SKM-1 (cell line): ENCODE data around the gene CGB3.
"Not testable (repeated sequence)": the region's sequence is repeated elsewhere in the genome, so short reads cannot be mapped to it uniquely, and the experiment has no call there.

Experiments
- DNase-seq: peaks from one replicate; lab custom pipeline; 2025; ENCODE audit not compliant: unreplicated experiment; lab: John Stamatoyannopoulos, UW

Gene CGB3

GRCh38 chr19:49024233-49024632 is at the start of gene CGB3:
CGB3 (minus strand) TSS chr19:49024333; CDS start chr19:49023971, 362 bp downstream.
- not testable (repeated sequence) for DNase-seq

- no peak for DNase-seq
Measured at GRCh38 chr19:49071860-49072547, 47.9 kb upstream of the CGB3 start.

- DNase-seq, result no peak
Measured at GRCh38 chr19:49070416-49070815, 46.3 kb upstream of the CGB3 start.

- DNase-seq, result no peak
Measured at GRCh38 chr19:49069026-49069425, 44.9 kb upstream of the CGB3 start.

GRCh38 chr19:49067554-49067953 is 43.4 kb upstream of the CGB3 start:
- no peak for DNase-seq

- DNase-seq, result no peak
Measured at GRCh38 chr19:49065905-49066512, 41.9 kb upstream of the CGB3 start.

- no peak for DNase-seq
Measured at GRCh38 chr19:49064768-49065611, 40.9 kb upstream of the CGB3 start, which contains the start of gene NTF4. NTF4 (minus strand) TSS chr19:49064818; CDS start chr19:49061997, 2,821 bp downstream.

- no peak for DNase-seq
Measured at GRCh38 chr19:49064029-49064629, 40.0 kb upstream of the CGB3 start.

GRCh38 chr19:49061445-49061844 is 37.3 kb upstream of the CGB3 start:
- DNase-seq, result no peak

GRCh38 chr19:49061000-49061399 is 36.9 kb upstream of the CGB3 start:
- no peak for DNase-seq

- DNase-seq, result no peak
Measured at GRCh38 chr19:49059053-49059452, 34.9 kb upstream of the CGB3 start.

GRCh38 chr19:49058562-49058961 is 34.4 kb upstream of the CGB3 start:
- DNase-seq, result no peak

GRCh38 chr19:49057636-49058234 is 33.6 kb upstream of the CGB3 start, which contains the start of gene CGB7:
CGB7 (minus strand) TSS chr19:49057749; CDS start chr19:49055375, 2,374 bp downstream.
- no peak for DNase-seq

GRCh38 chr19:49056902-49057596 is 32.9 kb upstream of the CGB3 start:
- not testable (repeated sequence) for DNase-seq

- no peak for DNase-seq
Measured at GRCh38 chr19:49056101-49056901, 32.2 kb upstream of the CGB3 start.

- DNase-seq, result not testable (repeated sequence)
Measured at GRCh38 chr19:49050376-49051033, 26.4 kb upstream of the CGB3 start.

- not testable (repeated sequence) for DNase-seq
Measured at GRCh38 chr19:49049834-49050233, 25.7 kb upstream of the CGB3 start.

GRCh38 chr19:49049011-49049410 is 24.9 kb upstream of the CGB3 start, which contains the start of gene CGB8:
CGB8 (minus strand) TSS chr19:49049111; CDS start chr19:49048739, 372 bp downstream.
- DNase-seq, result not testable (repeated sequence)

GRCh38 chr19:49043548-49043947 is 19.4 kb upstream of the CGB3 start, which contains the start of gene CGB5:
CGB5 (plus strand) TSS chr19:49043848; CDS start chr19:49044210, 362 bp downstream.
- not testable (repeated sequence) for DNase-seq
